CD14-positive monocyte (primary cell): ENCODE data around the gene CARS2. TPM values are rescaled to one million over a fixed set of nuclear protein-coding genes. Genes with fewer than 3 reads are reported as not detected.
A peak's percentile ranks its signal among the peaks of the same experiment; 100 is the strongest.

Experiments
- DNase-seq, 3 donors: peaks; one replicate each; pipeline ENCODE4 v3.0.0-alpha.2; 2011 to 2022
- H2AFZ ChIP-seq: 2 replicates; pipeline ENCODE4 v1.6.0; 2012; ENCODE audit warnings: mild to moderate bottlenecking, low read depth, low read length, inconsistent platforms; ENCODE audit not compliant: insufficient read depth, poor library complexity, severe bottlenecking
- H3K27ac ChIP-seq, 2 donors: 1 replicate in 1 of 2; 2 replicates in 1 of 2; pipeline ENCODE4 v1.5.1; 2012 to 2013; ENCODE audit warnings: low read length in 2 of 2, control low read depth in 1 of 2, inconsistent platforms in 1 of 2, low read depth in 1 of 2, mild to moderate bottlenecking in 1 of 2
- H3K27me3 ChIP-seq, 2 donors: one replicate each; pipeline versions ENCODE4 v1.6.0 to v1.6.1; 2011 to 2013; ENCODE audit warnings: low read length in 2 of 2; ENCODE audit not compliant: control insufficient read depth in 2 of 2, insufficient read depth in 2 of 2
- H3K36me3 ChIP-seq, 2 donors: replicated peaks in 1 of 2; 1 replicate in 1 of 2; 2 replicates in 1 of 2; pipeline versions ENCODE4 v1.5.1 to v1.6.1; 2012 to 2013; ENCODE audit warnings: low read length in 2 of 2, control low read depth in 1 of 2, inconsistent platforms in 1 of 2, mild to moderate bottlenecking in 1 of 2; ENCODE audit not compliant: insufficient read depth in 2 of 2, control insufficient read depth in 1 of 2
- H3K4me1 ChIP-seq, 2 donors: 1 replicate in 1 of 2; 2 replicates in 1 of 2; pipeline versions ENCODE4 v1.5.1 to v1.6.1; 2012 to 2013; ENCODE audit warnings: low read length in 2 of 2, control low read depth in 1 of 2, inconsistent platforms in 1 of 2, mild to moderate bottlenecking in 1 of 2, moderate library complexity in 1 of 2; ENCODE audit not compliant: insufficient read depth in 2 of 2, control insufficient read depth in 1 of 2
- H3K4me2 ChIP-seq: replicated peaks from 2 replicates; pipeline ENCODE3; 2012; ENCODE audit warnings: low read length, moderate library complexity, mild to moderate bottlenecking; ENCODE audit not compliant: poor library complexity, severe bottlenecking; ENCODE audit errors: extremely low read depth
- H3K4me3 ChIP-seq, 3 experiments: fragments of 200-600 bp in 1 of 3; sonication (generic) in 1 of 3; replicated peaks in 1 of 3; 1 replicate in 2 of 3; 2 replicates in 1 of 3; pipeline ENCODE4 v1.5.1; 2011 to 2013; ENCODE audit warnings: low read length in 3 of 3, mild to moderate bottlenecking in 3 of 3, control low read depth in 2 of 3, low read depth in 2 of 3, inconsistent platforms in 1 of 3, moderate library complexity in 1 of 3
- H3K79me2 ChIP-seq: 2 replicates; pipeline ENCODE4 v1.6.0; 2012; ENCODE audit warnings: mild to moderate bottlenecking, control low read depth, inconsistent platforms, low read length, moderate library complexity; ENCODE audit not compliant: insufficient read depth
- H3K9ac ChIP-seq: 2 replicates; pipeline ENCODE4 v1.6.0; 2017; ENCODE audit warnings: low read length, mild to moderate bottlenecking; ENCODE audit not compliant: insufficient read depth, poor library complexity, severe bottlenecking
- H3K9me3 ChIP-seq, 2 donors: replicated peaks in 1 of 2; 1 replicate in 1 of 2; 2 replicates in 1 of 2; pipeline versions ENCODE4 v1.5.1 to v1.6.1; 2012 to 2013; ENCODE audit warnings: low read length in 2 of 2, control low read depth in 1 of 2; ENCODE audit not compliant: control insufficient read depth in 1 of 2, insufficient read depth in 1 of 2
- H4K20me1 ChIP-seq: 2 replicates; pipeline ENCODE4 v1.6.0; 2012; ENCODE audit warnings: mild to moderate bottlenecking, low read length, control low read depth, moderate library complexity; ENCODE audit not compliant: insufficient read depth
- H3K27ac Mint-ChIP-seq, 7 donors: one replicate each; pipeline ENCODE4 v1.8.0; 2020; ENCODE audit warnings: mild to moderate bottlenecking in 7 of 7, mixed read lengths in 7 of 7, moderate library complexity in 6 of 7, inconsistent platforms in 2 of 7
- H3K27me3 Mint-ChIP-seq, 3 donors: one replicate each; pipeline ENCODE4 v1.8.0; 2021 to 2022; ENCODE audit warnings: low read depth in 3 of 3, mild to moderate bottlenecking in 3 of 3, mixed read lengths in 3 of 3, moderate library complexity in 3 of 3, inconsistent platforms in 1 of 3
- H3K36me3 Mint-ChIP-seq, 2 donors: one replicate each; pipeline ENCODE4 v1.8.0; 2020; ENCODE audit warnings: mixed read lengths in 2 of 2, inconsistent platforms in 1 of 2, mild to moderate bottlenecking in 1 of 2
- H3K4me1 Mint-ChIP-seq: one replicate; pipeline ENCODE4 v1.8.0; 2020; ENCODE audit warnings: mild to moderate bottlenecking, mixed read lengths
- H3K4me3 Mint-ChIP-seq, 2 donors: one replicate each; pipeline ENCODE4 v1.8.0; 2020; ENCODE audit warnings: mild to moderate bottlenecking in 2 of 2, mixed read lengths in 2 of 2, moderate library complexity in 1 of 2
- H3K9me3 Mint-ChIP-seq, 7 donors: one replicate each; pipeline ENCODE4 v1.8.0; 2020 to 2022; ENCODE audit warnings: mixed read lengths in 7 of 7, mild to moderate bottlenecking in 6 of 7, moderate library complexity in 6 of 7, inconsistent platforms in 2 of 7
- CTCF ChIP-seq: fragments of 200-600 bp; IDR thresholded peaks from one replicate; pipeline ENCODE4 v1.8.0; 2022; ENCODE audit warnings: antibody characterized with exemption, mild to moderate bottlenecking
- WGBS: methylation state at CpG from one replicate; pipeline ENCODE4 v1.1.5; 2013; ENCODE audit warnings: missing lambda C conversion rate; ENCODE audit not compliant: insufficient coverage; 5-methylcytosine and 5-hydroxymethylcytosine counted together
- intact Hi-C, 2 donors: fragments of 100-400 bp; cut with micrococcal nuclease; formaldehyde crosslinking; loops; one replicate each; pipeline versions ENCODE4 v1.15.0 to v1.15.1; 2023
- polyA plus RNA-seq, 3 donors: library from polyadenylated mRNA; depleted of rRNA in 1 of 3; unstranded in 2 of 3; stranded (reverse) in 1 of 3; fragments of 300-500 nt in 2 of 3; fragments of >200 nt in 1 of 3; fragmentation: Illumina TruSeq in 2 of 3; gene quantifications; 1 replicate in 2 of 3; 2 replicates in 1 of 3; pipeline ENCODE4 v1.2.3, GENCODE V29; 2012 to 2021

Gene CARS2
- polyA plus RNA-seq, 3 donors: 130 to 305 (median 227) TPM

GRCh38 chr13:110600261-110600819 lies 105.6 kb downstream of the CARS2 start:
- Histone ChIP-seq H3K4me1 (no peaks in the 10 kb centered on the region), H3K27ac (no peak overlapping the region), H4K20me1 (no peaks in the 10 kb centered on the region), H3K4me3 (no peak overlapping the region), H3K79me2 (no peaks in the 10 kb centered on the region), H3K27me3 (no peaks in the 10 kb centered on the region), H3K9ac (no peak overlapping the region), H3K4me2 (no peak overlapping the region), H3K36me3 (no peaks in the 10 kb centered on the region), H2AFZ (no peak overlapping the region), H3K9me3 (no peaks in the 10 kb centered on the region)
- H3K27ac Mint-ChIP-seq: no peak overlapping the region
- intact Hi-C loops: no loop called here
- H3K4me1 Mint-ChIP-seq: no peaks in the 10 kb centered on the region
- no peaks in the 10 kb centered on the region for H3K36me3 Mint-ChIP-seq
- no peak for DNase-seq
- TF ChIP-seq CTCF: no peak
- 68% methylated on average over 4 of the region's 10 CpGs for WGBS
- peaks cover 8 to 14% (median 9%) of the 10 kb centered on the region in 3 donors for H3K27me3 Mint-ChIP-seq
- H3K4me3 Mint-ChIP-seq: no peak overlapping the region
- peaks cover 0 to 2% (median 0%) of the 10 kb centered on the region in 7 donors for H3K9me3 Mint-ChIP-seq

GRCh38 chr13:110597041-110597689 lies 108.8 kb downstream of the CARS2 start:
- H3K27ac Mint-ChIP-seq: no peak overlapping the region
- Histone ChIP-seq H3K27ac (no peak overlapping the region), H3K4me1 (no peaks in the 10 kb centered on the region), H3K4me3 (no peak overlapping the region), H3K4me2 (no peak overlapping the region), H2AFZ (no peak overlapping the region), H3K36me3 (no peaks in the 10 kb centered on the region), H3K79me2 (no peaks in the 10 kb centered on the region), H3K27me3 (no peaks in the 10 kb centered on the region), H3K9ac (no peak overlapping the region), H4K20me1 (no peaks in the 10 kb centered on the region), H3K9me3 (no peaks in the 10 kb centered on the region)
- H3K4me3 Mint-ChIP-seq: peak overlapping the region in 1 of 2 donors; percentile 30
- intact Hi-C loops: loop anchor here (5.0 to 10.0 kb wide), 2 partner anchors 625 to 628 kb away; no protein-coding TSS in a partner anchor
- TF ChIP-seq CTCF: no peak
- DNase-seq: no peak
- no peaks in the 10 kb centered on the region for H3K36me3 Mint-ChIP-seq
- H3K9me3 Mint-ChIP-seq: peaks cover 0 to 2% (median 0%) of the 10 kb centered on the region in 7 donors
- no peaks in the 10 kb centered on the region for H3K4me1 Mint-ChIP-seq
- WGBS: 90% methylated on average over 10 of the region's 16 CpGs
- peaks cover 3 to 8% (median 5%) of the 10 kb centered on the region in 3 donors for H3K27me3 Mint-ChIP-seq
